Type B pancreatic cell (in vitro differentiated cells): ENCODE results near the gene KLHL6. TPM values are rescaled to one million over a fixed set of nuclear protein-coding genes. Genes with fewer than 3 reads are reported as not detected.
"Not testable (repeated sequence)": the region's sequence is repeated elsewhere in the genome, so short reads cannot be mapped to it uniquely, and the experiment has no call there.

Experiments used
- DNase-seq: peaks from one replicate; pipeline ENCODE4 v3.0.0; 2021; ENCODE audit warnings: mixed read lengths; ENCODE audit not compliant: unreplicated experiment; ENCODE audit errors: extremely low spot score
- H3K27ac Mint-ChIP-seq: 2 replicates; pipeline ENCODE4 v1.8.0; 2021; ENCODE audit warnings: mild to moderate bottlenecking, mixed read lengths
- H3K27me3 Mint-ChIP-seq: 2 replicates; pipeline ENCODE4 v1.8.0; 2021; ENCODE audit warnings: mixed read lengths
- H3K36me3 Mint-ChIP-seq: 2 replicates; pipeline ENCODE4 v1.8.0; 2021; ENCODE audit warnings: mixed read lengths
- H3K4me1 Mint-ChIP-seq: one replicate; pipeline ENCODE4 v1.8.0; 2021; ENCODE audit warnings: mixed read lengths; ENCODE audit not compliant: unreplicated experiment
- H3K4me3 Mint-ChIP-seq: 2 replicates; pipeline ENCODE4 v1.8.0; 2021; ENCODE audit warnings: mild to moderate bottlenecking, mixed read lengths
- H3K9me3 Mint-ChIP-seq: 2 replicates; pipeline ENCODE4 v1.8.0; 2021; ENCODE audit warnings: mixed read lengths
- total RNA-seq: library from RNA; stranded (reverse); gene quantifications from 2 replicates; pipeline ENCODE4 v1.2.1, GENCODE V29; 2021; ENCODE audit warnings: low replicate concordance
- TF ChIP-seq, protein P1 (sequence below): fragments of 200-600 bp; sonication (generic); conservative IDR thresholded peaks from 2 replicates; pipeline ENCODE4 v1.5.0; 2021; ENCODE audit warnings: antibody characterized with exemption, mild to moderate bottlenecking

KLHL6 gene
- total RNA-seq, 1 donor from 2014 or later: not detected

DNA sequence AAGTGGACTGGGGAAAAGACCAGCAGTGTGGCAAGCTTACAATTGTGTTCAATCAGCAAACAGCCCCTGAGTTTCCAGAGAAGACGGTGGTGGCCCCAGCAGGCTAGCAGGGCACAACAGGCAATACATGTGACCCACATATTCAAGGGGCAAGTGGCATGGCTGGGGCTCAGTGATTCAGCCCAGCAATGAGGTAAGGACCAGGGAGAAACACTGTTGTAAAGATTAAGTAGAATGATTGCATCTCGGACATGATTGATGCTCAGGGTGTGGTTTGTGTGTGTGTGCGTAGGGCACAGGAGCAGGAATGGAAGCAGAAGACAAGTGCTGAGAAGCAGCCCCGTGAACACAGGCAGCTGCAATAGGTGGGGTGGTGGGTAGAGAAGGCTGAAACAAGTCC, 37.9 kb downstream of the KLHL6 start:
- Mint-ChIP-seq H3K9me3 (no peaks in the 10 kb centered on the region), H3K27ac (no peak overlapping the region), H3K27me3 (peaks cover 11% of the 10 kb centered on the region), H3K4me3 (no peak overlapping the region), H3K4me1 (peaks cover 20% of the 10 kb centered on the region), H3K36me3 (no peaks in the 10 kb centered on the region)
- TF ChIP-seq, protein P1, sequence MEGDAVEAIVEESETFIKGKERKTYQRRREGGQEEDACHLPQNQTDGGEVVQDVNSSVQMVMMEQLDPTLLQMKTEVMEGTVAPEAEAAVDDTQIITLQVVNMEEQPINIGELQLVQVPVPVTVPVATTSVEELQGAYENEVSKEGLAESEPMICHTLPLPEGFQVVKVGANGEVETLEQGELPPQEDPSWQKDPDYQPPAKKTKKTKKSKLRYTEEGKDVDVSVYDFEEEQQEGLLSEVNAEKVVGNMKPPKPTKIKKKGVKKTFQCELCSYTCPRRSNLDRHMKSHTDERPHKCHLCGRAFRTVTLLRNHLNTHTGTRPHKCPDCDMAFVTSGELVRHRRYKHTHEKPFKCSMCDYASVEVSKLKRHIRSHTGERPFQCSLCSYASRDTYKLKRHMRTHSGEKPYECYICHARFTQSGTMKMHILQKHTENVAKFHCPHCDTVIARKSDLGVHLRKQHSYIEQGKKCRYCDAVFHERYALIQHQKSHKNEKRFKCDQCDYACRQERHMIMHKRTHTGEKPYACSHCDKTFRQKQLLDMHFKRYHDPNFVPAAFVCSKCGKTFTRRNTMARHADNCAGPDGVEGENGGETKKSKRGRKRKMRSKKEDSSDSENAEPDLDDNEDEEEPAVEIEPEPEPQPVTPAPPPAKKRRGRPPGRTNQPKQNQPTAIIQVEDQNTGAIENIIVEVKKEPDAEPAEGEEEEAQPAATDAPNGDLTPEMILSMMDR: no peak
- no peak for DNase-seq

DNA sequence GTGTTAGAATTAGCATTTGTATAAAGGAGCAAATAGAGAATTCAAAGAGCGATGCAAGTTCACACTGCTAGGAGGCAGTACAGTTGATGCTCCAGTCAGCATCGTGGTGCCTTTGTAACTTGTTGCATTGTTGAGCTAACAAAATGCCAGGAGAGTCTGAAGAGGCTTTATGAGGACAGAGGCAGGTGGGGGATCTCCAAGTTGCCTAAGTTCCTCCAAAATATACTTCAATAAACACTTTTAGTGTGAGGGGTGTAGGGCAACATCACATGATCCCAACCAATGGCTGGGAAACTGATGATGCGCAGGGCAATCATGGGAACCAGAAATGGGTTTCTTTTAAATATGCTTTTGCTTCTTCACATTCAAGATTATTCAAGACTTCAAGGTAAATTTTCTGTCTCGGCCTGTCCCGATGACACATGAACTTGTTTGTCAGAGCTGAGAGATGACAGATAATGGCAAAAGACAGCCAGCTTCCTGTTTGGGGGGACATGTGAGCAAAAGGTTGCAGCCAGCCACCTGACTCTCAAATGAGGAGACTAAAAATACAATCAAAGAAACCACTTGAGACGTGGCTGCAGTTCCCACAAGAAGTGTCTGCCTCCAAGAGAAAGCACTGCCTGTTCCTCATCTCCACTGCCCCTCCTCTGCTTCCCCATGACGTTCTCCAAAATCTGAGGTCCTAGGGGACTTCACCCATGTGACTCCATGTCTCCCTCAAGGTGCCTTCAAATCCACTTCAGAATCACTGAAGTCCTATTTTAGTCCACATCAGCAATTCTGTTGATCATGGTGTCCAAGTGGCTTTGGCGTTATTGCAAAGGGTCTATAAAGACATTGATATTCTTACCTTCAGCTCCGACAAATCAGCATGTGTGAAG, 39.3 kb downstream of the KLHL6 start:
- H3K4me3 Mint-ChIP-seq: no peak overlapping the region
- H3K4me1 Mint-ChIP-seq: peaks cover 24% of the 10 kb centered on the region
- no peaks in the 10 kb centered on the region for H3K36me3 Mint-ChIP-seq
- no peak overlapping the region for H3K27ac Mint-ChIP-seq
- peaks cover 11% of the 10 kb centered on the region for H3K27me3 Mint-ChIP-seq
- TF ChIP-seq, protein P1: no peak
- no peaks in the 10 kb centered on the region for H3K9me3 Mint-ChIP-seq
- no peak for DNase-seq

DNA sequence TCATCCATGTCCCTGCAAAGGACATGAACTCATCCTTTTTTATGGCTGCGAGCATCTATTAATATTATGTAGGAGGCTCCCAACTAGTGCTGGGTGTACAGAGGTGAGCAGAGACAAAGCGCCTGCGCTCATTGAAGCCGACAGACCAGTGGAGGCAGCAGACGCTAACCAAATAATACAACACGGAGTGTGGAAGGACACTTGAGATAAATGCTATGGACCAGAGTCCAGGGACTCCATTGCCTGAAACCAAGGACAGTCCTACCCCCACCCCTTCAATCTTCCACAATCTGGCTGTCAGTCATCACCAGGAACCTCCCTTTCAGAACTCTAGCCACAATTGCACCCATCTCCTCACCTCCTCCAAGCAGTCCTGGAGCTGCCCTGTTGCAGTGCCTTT, 41.5 kb downstream of the KLHL6 start:
- TF ChIP-seq, protein P1: no peak
- no peaks in the 10 kb centered on the region for H3K9me3 Mint-ChIP-seq
- H3K4me3 Mint-ChIP-seq: no peak overlapping the region
- no peaks in the 10 kb centered on the region for H3K36me3 Mint-ChIP-seq
- H3K27me3 Mint-ChIP-seq: peaks cover 11% of the 10 kb centered on the region
- no peak overlapping the region for H3K27ac Mint-ChIP-seq
- DNase-seq: no peak
- H3K4me1 Mint-ChIP-seq: peaks cover 10% of the 10 kb centered on the region

DNA sequence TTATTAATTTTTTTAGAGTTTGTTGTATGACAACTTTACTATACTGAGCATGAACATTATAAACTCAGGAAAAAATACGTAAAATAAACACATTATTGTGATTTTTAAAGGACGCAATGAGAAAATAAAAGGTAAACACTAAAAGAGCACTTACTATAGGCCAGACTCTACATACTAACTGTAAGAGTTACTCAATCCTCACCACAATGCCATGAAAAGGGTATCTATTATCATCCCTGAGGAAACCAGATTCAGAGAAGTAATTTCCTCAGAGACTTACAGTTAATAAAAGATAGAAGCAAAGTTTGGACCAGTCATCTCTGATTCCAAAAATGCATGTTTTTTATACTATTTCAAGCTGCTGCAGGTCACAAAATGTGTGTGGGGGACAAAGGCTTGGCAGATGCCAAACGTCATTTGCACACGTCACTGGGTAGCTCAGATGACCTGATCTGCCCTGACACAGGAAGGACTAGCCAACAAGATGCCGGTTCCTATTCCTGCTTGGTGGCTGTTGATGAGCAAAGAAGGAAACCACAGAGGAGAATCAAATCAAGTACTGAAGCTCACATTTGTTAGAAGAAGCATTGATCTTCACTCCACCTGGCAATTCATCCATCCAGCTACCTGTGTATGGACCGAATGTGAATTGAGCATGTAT, 42.3 kb downstream of the KLHL6 start:
- Mint-ChIP-seq H3K4me1 (peaks cover 6% of the 10 kb centered on the region), H3K27ac (no peak overlapping the region), H3K4me3 (no peak overlapping the region), H3K36me3 (no peaks in the 10 kb centered on the region), H3K27me3 (peaks cover 8% of the 10 kb centered on the region), H3K9me3 (no peaks in the 10 kb centered on the region)
- DNase-seq: no peak
- TF ChIP-seq, protein P1: no peak

DNA sequence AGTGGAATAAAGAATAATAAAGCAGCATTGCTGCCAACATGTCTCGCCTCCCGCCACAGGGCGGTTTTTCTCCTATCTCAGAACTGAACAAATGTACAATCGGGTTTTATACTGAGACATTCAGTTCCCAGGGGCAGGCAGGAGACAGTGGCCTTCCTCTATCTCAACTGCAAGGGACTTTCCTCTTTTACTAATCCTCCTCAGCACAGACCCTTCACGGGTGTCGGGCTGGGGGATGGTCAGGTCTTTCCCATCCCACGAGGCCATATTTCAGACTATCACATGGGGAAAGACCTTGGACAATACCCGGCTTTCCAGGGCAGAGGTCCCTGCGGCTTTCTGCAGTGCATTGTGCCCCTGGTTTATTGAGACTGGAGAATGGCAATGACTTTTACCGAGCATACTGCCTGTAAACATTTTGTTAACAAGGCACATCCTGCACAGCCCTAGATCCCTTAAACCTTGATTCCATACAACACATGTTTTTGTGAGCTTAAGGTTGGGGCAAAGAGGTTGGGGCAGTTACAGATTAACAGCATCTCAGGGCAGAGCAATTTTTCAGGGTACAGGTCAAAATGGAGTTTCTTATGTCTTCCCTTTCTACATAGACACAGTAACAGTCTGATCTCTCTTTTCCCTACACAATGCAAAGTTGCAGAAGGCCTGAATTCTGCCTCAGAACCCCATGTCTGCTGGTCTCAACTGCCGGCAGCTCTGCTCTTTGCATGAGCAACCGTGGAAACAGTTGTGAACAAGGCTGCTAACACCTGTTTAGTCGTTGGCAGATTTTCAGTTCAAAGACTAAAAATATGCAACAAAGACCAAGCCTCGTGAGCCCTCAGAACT, 44.0 kb downstream of the KLHL6 start:
- H3K9me3 Mint-ChIP-seq, DNase-seq, H3K4me1 Mint-ChIP-seq, H3K4me3 Mint-ChIP-seq, H3K36me3 Mint-ChIP-seq, H3K27me3 Mint-ChIP-seq, H3K27ac Mint-ChIP-seq: not testable (repeated sequence)
